Tibial nerve (tissue), 4 donors: ENCODE measurements around the gene TAX1BP1. TPM values are rescaled to one million over a fixed set of nuclear protein-coding genes. Genes with fewer than 3 reads are reported as not detected.

ENCODE experiments used
- DNase-seq, 2 donors: peaks; one replicate each; pipeline ENCODE4 v3.0.0-alpha.2; 2019; ENCODE audit warnings: low spot score in 2 of 2
- H3K27ac ChIP-seq, 4 donors: fragments of 200-600 bp; sonication (generic) in 3 of 4; one replicate each; pipeline ENCODE4 v1.5.1; 2017 to 2019; ENCODE audit warnings: mild to moderate bottlenecking in 1 of 4
- H3K27me3 ChIP-seq, 2 donors: fragments of 200-600 bp; sonication (generic) in 1 of 2; one replicate each; pipeline versions ENCODE4 v1.5.1 to v1.6.0; 2017 to 2019
- H3K36me3 ChIP-seq, 3 donors: fragments of 200-600 bp; sonication (generic); one replicate each; pipeline ENCODE4 v1.5.1; 2018 to 2019
- H3K4me1 ChIP-seq, 4 donors: fragments of 200-600 bp; sonication (generic) in 3 of 4; one replicate each; pipeline ENCODE4 v1.5.1; 2017 to 2019
- H3K4me3 ChIP-seq, 4 donors: fragments of 200-600 bp; sonication (generic) in 3 of 4; one replicate each; pipeline ENCODE4 v1.5.1; 2017 to 2019; ENCODE audit warnings: mild to moderate bottlenecking in 1 of 4, moderate library complexity in 1 of 4
- H3K9me3 ChIP-seq, 4 donors: fragments of 200-600 bp; sonication (generic) in 3 of 4; one replicate each; pipeline ENCODE4 v1.5.1; 2017 to 2019
- EP300 ChIP-seq, 2 donors: sonication (generic); formaldehyde crosslinking; IDR thresholded peaks; one replicate each; pipeline ENCODE4 v1.6.1; 2017; ENCODE audit warnings: antibody characterized with exemption in 2 of 2, mild to moderate bottlenecking in 1 of 2
- POLR2A ChIP-seq, 2 donors: fragments of 450-650 bp; IDR thresholded peaks; one replicate each; pipeline ENCODE4 v1.6.1; 2017; ENCODE audit warnings: antibody characterized with exemption in 2 of 2, mild to moderate bottlenecking in 2 of 2, moderate library complexity in 2 of 2
- WGBS, 2 donors: methylation state at CpG; one replicate each; pipeline ENCODE4 v1.1.5; 2018; 5-methylcytosine and 5-hydroxymethylcytosine counted together
- total RNA-seq, 4 donors: library from RNA; depleted of rRNA; stranded (reverse); fragments of >200 nt; gene quantifications; one replicate each; pipeline ENCODE4 v1.1.0, GENCODE V29; 2016
- TF ChIP-seq, protein P1 (sequence below), 5 experiments: fragments of 200-600 bp in 3 of 5; fragments of 450-650 bp in 2 of 5; sonication (generic) in 3 of 5; IDR thresholded peaks; one replicate each; pipeline ENCODE4 v1.5.1; 2016 to 2019; ENCODE audit warnings: antibody characterized with exemption in 5 of 5, mild to moderate bottlenecking in 3 of 5, moderate library complexity in 2 of 5

The TAX1BP1 gene
- total RNA-seq, 4 donors from 2014 or later, result 52.8 to 89.6 (median 71.8) TPM

DNA sequence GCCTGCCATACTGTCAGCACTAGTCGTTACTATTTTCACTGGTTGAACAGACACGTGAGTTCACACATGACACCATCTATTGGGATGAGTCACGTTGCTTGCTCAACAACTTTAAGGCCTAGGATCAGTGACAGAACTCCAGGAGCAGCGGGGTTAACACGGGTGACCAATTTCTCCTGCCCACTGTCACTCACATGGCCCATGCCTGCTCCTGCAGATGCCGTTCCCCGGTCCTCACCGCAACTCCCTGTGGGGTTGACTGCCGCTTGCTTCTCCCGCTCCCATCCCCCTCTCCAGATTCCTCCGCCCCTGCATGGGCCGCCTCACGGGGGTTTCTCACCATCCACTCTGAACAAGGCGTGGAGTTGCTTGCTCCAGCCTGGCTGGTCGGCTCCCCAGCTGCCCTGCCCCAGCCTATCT lies 128.2 kb downstream of the TAX1BP1 start:
- TF ChIP-seq, protein P1, sequence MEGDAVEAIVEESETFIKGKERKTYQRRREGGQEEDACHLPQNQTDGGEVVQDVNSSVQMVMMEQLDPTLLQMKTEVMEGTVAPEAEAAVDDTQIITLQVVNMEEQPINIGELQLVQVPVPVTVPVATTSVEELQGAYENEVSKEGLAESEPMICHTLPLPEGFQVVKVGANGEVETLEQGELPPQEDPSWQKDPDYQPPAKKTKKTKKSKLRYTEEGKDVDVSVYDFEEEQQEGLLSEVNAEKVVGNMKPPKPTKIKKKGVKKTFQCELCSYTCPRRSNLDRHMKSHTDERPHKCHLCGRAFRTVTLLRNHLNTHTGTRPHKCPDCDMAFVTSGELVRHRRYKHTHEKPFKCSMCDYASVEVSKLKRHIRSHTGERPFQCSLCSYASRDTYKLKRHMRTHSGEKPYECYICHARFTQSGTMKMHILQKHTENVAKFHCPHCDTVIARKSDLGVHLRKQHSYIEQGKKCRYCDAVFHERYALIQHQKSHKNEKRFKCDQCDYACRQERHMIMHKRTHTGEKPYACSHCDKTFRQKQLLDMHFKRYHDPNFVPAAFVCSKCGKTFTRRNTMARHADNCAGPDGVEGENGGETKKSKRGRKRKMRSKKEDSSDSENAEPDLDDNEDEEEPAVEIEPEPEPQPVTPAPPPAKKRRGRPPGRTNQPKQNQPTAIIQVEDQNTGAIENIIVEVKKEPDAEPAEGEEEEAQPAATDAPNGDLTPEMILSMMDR (IDR thresholded peaks at IDR 0.05), result no peak
- TF ChIP-seq EP300 (IDR thresholded peaks at IDR 0.05) (no peak), POLR2A (IDR thresholded peaks at IDR 0.05) (no peak)
- no peak overlapping the region for H3K27ac ChIP-seq
- H3K4me3 ChIP-seq, result no peak overlapping the region
- peaks cover 0 to 4% (median 0%) of the 10 kb centered on the region in 3 donors for H3K36me3 ChIP-seq
- 91 to 93% methylated on average over 15 of the region's 15 CpGs for WGBS, 2 donors
- no peaks in the 10 kb centered on the region for H3K27me3 ChIP-seq
- no peak for DNase-seq
- peaks cover 0 to 14% (median 3%) of the 10 kb centered on the region in 4 donors for H3K4me1 ChIP-seq
- no peaks in the 10 kb centered on the region for H3K9me3 ChIP-seq

DNA sequence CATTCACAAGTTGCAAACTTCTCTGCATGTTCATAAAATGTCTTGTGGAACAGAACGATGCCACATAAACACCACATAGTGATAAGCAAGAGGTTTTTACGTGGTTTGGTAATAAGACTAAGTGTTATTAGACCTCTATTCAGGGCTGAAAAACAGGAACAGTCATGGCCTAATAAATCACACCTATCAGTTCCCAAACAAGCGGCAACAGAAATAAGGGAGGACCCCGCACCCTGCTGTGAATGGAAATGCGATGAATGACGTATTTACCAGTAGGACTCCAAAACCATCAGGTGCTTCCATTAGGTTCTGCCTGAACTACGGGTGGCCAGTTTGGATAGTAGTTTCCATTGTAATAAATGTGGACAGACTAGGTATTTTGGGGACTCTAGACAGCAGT lies 129.1 kb downstream of the TAX1BP1 start:
- Histone ChIP-seq H3K36me3 (peaks cover 0 to 4% (median 0%) of the 10 kb centered on the region in 3 donors), H3K27me3 (no peaks in the 10 kb centered on the region), H3K4me3 (no peak overlapping the region), H3K4me1 (peaks cover 0 to 24% (median 9%) of the 10 kb centered on the region in 4 donors), H3K9me3 (no peaks in the 10 kb centered on the region), H3K27ac (no peak overlapping the region)
- WGBS, 2 donors, result 89 to 93% methylated on average over 7 of the region's 7 CpGs
- TF ChIP-seq EP300 (IDR thresholded peaks at IDR 0.05) (no peak), POLR2A (IDR thresholded peaks at IDR 0.05) (no peak)
- TF ChIP-seq, protein P1 (IDR thresholded peaks at IDR 0.05), result no peak
- DNase-seq, result no peak

DNA sequence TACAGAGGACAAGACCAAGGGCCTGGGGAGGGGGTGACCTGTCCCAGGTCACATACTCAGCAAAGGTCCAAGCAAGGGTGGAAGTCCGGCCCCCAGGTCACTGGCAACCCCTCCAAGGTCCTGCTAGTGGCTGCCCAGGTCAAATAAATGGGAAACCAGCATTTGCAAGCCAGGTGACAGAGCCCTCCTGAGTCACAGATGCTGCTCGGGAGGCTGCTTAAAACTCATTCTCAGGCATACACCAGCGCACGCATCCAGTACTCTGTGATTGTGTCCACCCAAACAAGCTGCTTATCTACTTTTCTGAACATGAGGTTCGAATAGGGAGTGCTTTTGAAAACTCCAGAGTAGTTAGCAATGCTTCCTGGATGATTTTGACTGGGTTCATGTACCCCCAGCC lies 130.6 kb downstream of the TAX1BP1 start:
- Histone ChIP-seq H3K27ac (no peak overlapping the region), H3K9me3 (no peaks in the 10 kb centered on the region), H3K4me1 (peaks cover 0 to 37% (median 16%) of the 10 kb centered on the region in 4 donors), H3K4me3 (no peak overlapping the region), H3K27me3 (no peaks in the 10 kb centered on the region), H3K36me3 (peaks cover 0 to 4% (median 0%) of the 10 kb centered on the region in 3 donors)
- TF ChIP-seq, protein P1 (IDR thresholded peaks at IDR 0.05), result no peak
- no peak for TF ChIP-seq POLR2A (IDR thresholded peaks at IDR 0.05)
- no peak for TF ChIP-seq EP300 (IDR thresholded peaks at IDR 0.05)
- no peak for DNase-seq
- WGBS, 2 donors, result 95 to 100% methylated on average over 5 of the region's 5 CpGs

DNA sequence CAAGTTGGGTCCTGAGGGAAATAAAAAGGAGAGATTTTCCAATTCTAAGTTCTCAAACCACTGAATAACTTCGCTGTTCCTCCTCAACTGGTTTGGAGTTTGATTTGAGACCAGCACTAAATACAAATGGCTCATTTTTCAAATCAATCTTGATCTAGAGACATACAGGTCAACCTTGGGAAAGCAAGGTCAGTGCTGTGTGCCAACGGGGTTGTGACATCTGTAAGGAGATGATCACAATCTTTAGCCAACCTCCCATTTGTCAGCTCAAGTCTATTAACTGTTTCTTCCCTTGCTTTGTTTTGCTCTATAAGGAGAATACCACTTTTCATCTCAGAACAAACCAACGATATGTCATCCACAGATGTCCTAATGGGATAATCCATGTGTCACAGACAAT lies 131.1 kb downstream of the TAX1BP1 start:
- no peaks in the 10 kb centered on the region for H3K27me3 ChIP-seq
- H3K36me3 ChIP-seq, result peaks cover 0 to 4% (median 0%) of the 10 kb centered on the region in 3 donors
- H3K27ac ChIP-seq, result no peak overlapping the region
- H3K4me1 ChIP-seq, result peaks cover 0 to 37% (median 16%) of the 10 kb centered on the region in 4 donors
- WGBS, 2 donors, result 85 to 90% methylated on average over 3 of the region's 3 CpGs
- no peak overlapping the region for H3K4me3 ChIP-seq
- TF ChIP-seq, protein P1 (IDR thresholded peaks at IDR 0.05), result no peak
- TF ChIP-seq EP300 (IDR thresholded peaks at IDR 0.05), result no peak
- no peak for TF ChIP-seq POLR2A (IDR thresholded peaks at IDR 0.05)
- no peak for DNase-seq
- H3K9me3 ChIP-seq, result no peaks in the 10 kb centered on the region

DNA sequence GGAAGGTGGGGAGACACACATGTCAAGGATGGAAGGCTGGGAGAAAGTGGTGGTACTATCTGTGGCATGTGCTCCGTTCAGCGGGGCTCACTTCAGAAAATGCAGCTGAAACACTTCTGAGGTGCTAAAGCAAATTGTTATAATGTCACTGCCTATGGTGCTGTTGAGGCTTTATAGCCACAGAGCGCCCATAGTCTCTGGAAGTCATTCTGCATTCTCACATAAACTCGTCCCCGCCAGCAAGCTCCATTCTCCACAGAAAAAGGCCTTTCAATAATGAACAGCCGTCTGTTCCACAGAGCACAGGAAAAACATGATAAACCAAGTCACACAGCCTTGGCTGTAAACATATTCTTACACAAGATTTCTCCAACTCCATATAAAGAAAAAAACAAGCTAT lies 131.9 kb downstream of the TAX1BP1 start:
- Histone ChIP-seq H3K36me3 (peaks cover 0 to 4% (median 0%) of the 10 kb centered on the region in 3 donors), H3K27me3 (no peaks in the 10 kb centered on the region), H3K27ac (no peak overlapping the region), H3K9me3 (no peaks in the 10 kb centered on the region), H3K4me3 (no peak overlapping the region), H3K4me1 (peaks cover 0 to 37% (median 16%) of the 10 kb centered on the region in 4 donors)
- TF ChIP-seq EP300 (IDR thresholded peaks at IDR 0.05) (no peak), POLR2A (IDR thresholded peaks at IDR 0.05) (no peak)
- TF ChIP-seq, protein P1 (IDR thresholded peaks at IDR 0.05), result no peak
- no peak for DNase-seq
- WGBS, 2 donors, result 36 to 76% methylated on average over 6 of the region's 6 CpGs
